HG03066 (cell line): ENCODE measurements around the gene THAP8.
A peak's percentile ranks its signal among the peaks of the same experiment; 100 is the strongest.

Experiments
- ATAC-seq: cut with Tn5 transposase; IDR thresholded peaks from one replicate; pipeline ENCODE4 v1.9.1; 2021; ENCODE audit warnings: low read depth; ENCODE audit not compliant: unreplicated experiment

Gene THAP8

GRCh38 chr19:36031308-36031707 lies 22.8 kb downstream of the THAP8 start:
- ATAC-seq: no peak

- no peak for ATAC-seq
Observed at GRCh38 chr19:36030264-36031148, 23.6 kb downstream of the THAP8 start.

- ATAC-seq: no peak
Observed at GRCh38 chr19:36028313-36029041, 25.6 kb downstream of the THAP8 start.

- no peak for ATAC-seq
Observed at GRCh38 chr19:36027696-36028095, 26.4 kb downstream of the THAP8 start.

- no peak for ATAC-seq
Observed at GRCh38 chr19:36026091-36026876, 27.8 kb downstream of the THAP8 start.

GRCh38 chr19:36025541-36025940 lies 28.5 kb downstream of the THAP8 start:
- no peak for ATAC-seq

GRCh38 chr19:36023432-36023831 lies 30.7 kb downstream of the THAP8 start:
- no peak for ATAC-seq

GRCh38 chr19:36019061-36019670 lies 34.9 kb downstream of the THAP8 start:
- no peak for ATAC-seq

- ATAC-seq: peak; percentile 98
Observed at GRCh38 chr19:36014012-36014924, 39.8 kb downstream of the THAP8 start, which contains the start of gene ALKBH6. TSS of gene ALKBH6 (minus strand) at chr19:36014213. CDS start at chr19:36013397, 816 bp downstream.

- ATAC-seq: no peak
Observed at GRCh38 chr19:36013280-36014011, 40.6 kb downstream of the THAP8 start.

GRCh38 chr19:36010402-36010801 lies 43.7 kb downstream of the THAP8 start:
- no peak for ATAC-seq

- ATAC-seq: no peak
Observed at GRCh38 chr19:36009633-36010379, 44.3 kb downstream of the THAP8 start.

GRCh38 chr19:36009220-36009619 lies 44.9 kb downstream of the THAP8 start:
- ATAC-seq: no peak

- no peak for ATAC-seq
Observed at GRCh38 chr19:36008336-36008978, 45.6 kb downstream of the THAP8 start, which contains the start of gene SYNE4. TSS of gene SYNE4 (minus strand) at chr19:36008813. CDS start at chr19:36008681, 132 bp downstream.

GRCh38 chr19:36006955-36007354 lies 47.1 kb downstream of the THAP8 start:
- ATAC-seq: no peak

- ATAC-seq: no peak
Observed at GRCh38 chr19:36003284-36003683, 50.8 kb downstream of the THAP8 start.

GRCh38 chr19:36001605-36002004 lies 52.5 kb downstream of the THAP8 start:
- no peak for ATAC-seq
